IPS-18a (cell line): ENCODE measurements around the gene FRMPD4.

ENCODE experiments used
- H3K27ac ChIP-seq: one replicate; pipeline ENCODE4 v1.5.1; 2013; ENCODE audit warnings: low read length
- H3K27me3 ChIP-seq: one replicate; pipeline ENCODE4 v1.6.1; 2013; ENCODE audit warnings: mild to moderate bottlenecking, low read length; ENCODE audit not compliant: control insufficient read depth, insufficient read depth
- H3K36me3 ChIP-seq: one replicate; pipeline ENCODE4 v1.6.1; 2013; ENCODE audit warnings: low read depth, low read length; ENCODE audit not compliant: control insufficient read depth
- H3K4me1 ChIP-seq: one replicate; pipeline ENCODE4 v1.6.1; 2013; ENCODE audit warnings: low read depth, low read length; ENCODE audit not compliant: control insufficient read depth
- H3K4me3 ChIP-seq: one replicate; pipeline ENCODE4 v1.5.1; 2013; ENCODE audit warnings: low read length
- H3K9ac ChIP-seq: one replicate; pipeline ENCODE4 v1.6.1; 2013; ENCODE audit warnings: mild to moderate bottlenecking, low read length, moderate library complexity
- H3K9me3 ChIP-seq: one replicate; pipeline ENCODE4 v1.6.1; 2013; ENCODE audit warnings: low read depth, low read length; ENCODE audit not compliant: control insufficient read depth

FRMPD4 gene

DNA sequence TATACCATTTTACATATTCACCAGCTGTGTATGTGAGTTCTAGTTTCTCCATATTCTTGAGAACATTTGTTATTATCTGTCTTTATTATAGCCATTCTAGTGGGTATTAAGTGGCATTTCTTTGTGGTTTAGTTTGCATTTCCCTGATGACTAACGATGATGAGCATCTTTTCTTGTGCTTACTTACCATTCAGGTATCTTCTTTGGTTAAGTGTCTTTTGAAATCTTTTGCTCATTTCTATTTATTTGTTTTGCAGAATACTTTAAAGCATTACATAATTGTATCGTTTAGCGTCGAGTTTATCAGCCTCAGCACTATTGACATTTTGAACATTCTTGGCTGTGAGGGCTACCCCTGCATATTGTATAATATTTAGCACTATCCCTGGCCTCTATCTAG, 85.4 kb downstream of the FRMPD4 start:
- H3K4me1 ChIP-seq = no peaks in the 10 kb centered on the region
- H3K4me3 ChIP-seq = no peak overlapping the region
- no peak overlapping the region for H3K27ac ChIP-seq
- no peaks in the 10 kb centered on the region for H3K9me3 ChIP-seq
- no peaks in the 10 kb centered on the region for H3K27me3 ChIP-seq
- no peaks in the 10 kb centered on the region for H3K36me3 ChIP-seq
- H3K9ac ChIP-seq = no peak overlapping the region

DNA sequence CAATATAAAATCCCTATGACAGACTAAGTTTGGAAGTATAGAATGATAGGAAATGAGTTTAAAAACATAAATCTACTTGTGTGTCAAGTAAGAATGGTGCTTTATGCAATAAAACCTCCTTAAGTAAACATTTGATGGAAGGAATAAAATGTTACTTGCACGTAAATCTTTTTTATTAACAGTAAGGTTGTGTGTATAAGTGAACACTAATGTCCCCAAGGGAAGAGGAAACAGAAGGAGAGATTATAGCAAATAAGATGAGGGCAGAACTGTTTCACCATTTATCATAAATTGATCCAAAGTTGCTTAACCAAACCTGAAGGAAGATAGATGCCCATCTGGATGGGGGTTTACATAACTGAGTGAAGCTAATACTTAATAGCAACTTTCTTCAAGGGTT, 86.8 kb downstream of the FRMPD4 start:
- H3K9ac ChIP-seq = no peak overlapping the region
- no peak overlapping the region for H3K27ac ChIP-seq
- H3K27me3 ChIP-seq = no peaks in the 10 kb centered on the region
- H3K36me3 ChIP-seq = no peaks in the 10 kb centered on the region
- H3K9me3 ChIP-seq = no peaks in the 10 kb centered on the region
- H3K4me3 ChIP-seq = no peak overlapping the region
- H3K4me1 ChIP-seq = no peaks in the 10 kb centered on the region

DNA sequence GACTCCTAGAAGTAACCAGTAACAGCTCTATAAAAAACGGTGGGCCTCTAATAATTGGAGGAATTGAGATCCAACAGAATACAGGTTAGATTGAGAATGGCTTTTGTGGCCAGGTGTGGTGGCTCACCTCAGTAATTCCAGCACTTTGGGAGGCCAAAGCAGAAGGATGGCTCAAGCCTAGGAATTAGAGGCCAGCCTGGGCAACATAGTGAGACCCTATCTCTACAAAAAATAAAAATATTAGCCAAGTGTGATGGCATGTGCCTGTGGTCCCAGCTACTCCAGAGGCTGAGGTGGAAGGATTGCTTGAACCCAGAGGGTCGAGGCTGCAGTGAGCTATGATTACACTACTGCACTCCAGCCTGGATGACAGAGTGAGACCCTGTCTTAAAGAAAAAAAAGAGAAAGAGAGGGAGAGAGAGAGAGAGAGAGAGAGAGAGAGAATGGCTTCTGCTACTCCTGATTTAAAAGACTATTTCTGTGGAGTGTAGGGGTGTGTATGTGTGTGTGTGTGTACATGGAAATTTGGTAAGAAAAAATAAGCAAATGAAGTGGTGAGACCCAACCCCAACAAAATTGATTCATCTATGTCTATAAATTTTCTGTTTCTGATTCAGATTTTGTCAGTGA, 89.3 kb downstream of the FRMPD4 start:
- no peak overlapping the region for H3K4me3 ChIP-seq
- H3K27ac ChIP-seq = no peak overlapping the region
- no peaks in the 10 kb centered on the region for H3K27me3 ChIP-seq
- H3K9ac ChIP-seq = no peak overlapping the region
- no peaks in the 10 kb centered on the region for H3K4me1 ChIP-seq
- H3K9me3 ChIP-seq = no peaks in the 10 kb centered on the region
- no peaks in the 10 kb centered on the region for H3K36me3 ChIP-seq

DNA sequence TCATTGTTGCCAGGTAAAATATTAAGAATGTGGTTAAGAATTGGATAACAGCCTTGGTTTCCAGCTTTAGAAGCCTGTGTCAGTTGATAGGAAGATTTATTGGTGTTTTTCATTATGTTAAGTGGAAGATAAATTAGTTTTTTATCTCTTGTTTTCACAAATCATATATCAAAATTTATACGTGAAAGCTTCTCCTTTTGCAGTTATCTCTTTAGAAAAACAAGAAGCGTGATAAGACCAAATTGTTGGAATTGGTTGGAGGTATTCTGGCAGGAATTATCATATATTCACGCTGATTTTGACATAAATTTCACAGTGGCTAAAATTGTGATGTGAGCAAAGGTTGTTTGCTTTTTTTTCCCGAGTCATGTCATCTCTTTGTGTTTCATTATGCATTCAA, 90.6 kb downstream of the FRMPD4 start:
- Histone ChIP-seq H3K4me3 (no peak overlapping the region), H3K9me3 (no peaks in the 10 kb centered on the region), H3K27me3 (no peaks in the 10 kb centered on the region), H3K4me1 (no peaks in the 10 kb centered on the region), H3K9ac (no peak overlapping the region), H3K27ac (no peak overlapping the region), H3K36me3 (no peaks in the 10 kb centered on the region)

DNA sequence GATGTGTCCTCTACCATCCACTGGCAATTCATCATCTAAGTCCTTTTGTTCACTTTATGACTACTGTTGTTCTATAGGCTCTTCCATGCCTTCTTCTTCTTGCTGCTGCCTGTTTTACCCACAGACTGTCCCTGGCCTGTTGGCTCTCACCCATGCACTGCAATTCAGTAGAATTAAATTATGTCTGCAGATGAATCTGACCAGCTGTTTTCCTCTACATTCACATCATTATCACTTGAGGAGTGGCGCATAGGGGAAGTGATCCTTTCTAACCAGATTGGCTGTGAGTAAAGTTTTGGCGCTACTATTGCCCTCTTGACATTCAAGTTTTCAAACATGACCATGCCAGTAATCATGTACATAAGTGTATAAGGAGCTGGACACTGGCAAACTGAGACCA, 91.7 kb downstream of the FRMPD4 start:
- Histone ChIP-seq H3K4me1 (no peaks in the 10 kb centered on the region), H3K36me3 (no peaks in the 10 kb centered on the region), H3K27ac (no peak overlapping the region), H3K4me3 (no peak overlapping the region), H3K9ac (no peak overlapping the region), H3K9me3 (no peaks in the 10 kb centered on the region), H3K27me3 (no peaks in the 10 kb centered on the region)

DNA sequence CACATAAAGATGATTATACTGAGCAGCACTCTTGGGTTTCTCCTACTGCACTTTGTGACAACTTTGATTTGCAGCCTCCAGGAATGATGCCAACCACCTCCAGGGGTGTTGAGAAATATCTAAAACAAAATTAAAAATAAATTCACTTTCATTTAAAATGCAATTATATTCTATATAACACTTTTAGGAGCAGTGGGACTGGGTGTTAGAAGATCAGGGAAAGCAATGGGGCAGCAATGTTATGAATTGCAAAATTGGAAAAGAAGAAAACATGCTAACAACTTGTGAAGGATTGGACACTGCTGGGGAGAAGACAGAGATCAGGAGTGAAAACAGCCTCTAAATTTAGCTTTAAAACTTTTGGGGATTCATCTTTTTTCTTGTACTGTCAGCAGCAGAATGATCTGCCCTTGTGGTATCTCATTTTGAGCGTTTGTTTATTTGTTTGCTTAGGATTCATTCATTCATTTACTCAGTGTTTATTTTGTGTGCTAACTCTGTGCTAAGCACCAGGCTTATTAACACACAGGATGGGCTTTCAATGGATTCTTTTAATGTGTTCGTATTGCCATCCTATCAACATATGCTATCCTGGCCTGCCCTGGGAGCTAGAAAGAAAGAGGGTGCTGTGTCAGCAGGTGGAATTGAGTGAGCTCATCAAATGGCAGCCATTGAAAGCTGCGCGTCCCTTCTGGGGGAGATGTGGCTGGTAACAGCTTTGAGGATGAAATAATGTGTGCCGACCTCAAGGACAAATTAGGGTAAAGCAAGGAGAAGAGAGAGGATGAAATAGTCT, 96.5 kb downstream of the FRMPD4 start:
- no peaks in the 10 kb centered on the region for H3K27me3 ChIP-seq
- H3K36me3 ChIP-seq = no peaks in the 10 kb centered on the region
- no peak overlapping the region for H3K27ac ChIP-seq
- H3K4me1 ChIP-seq = no peaks in the 10 kb centered on the region
- H3K9me3 ChIP-seq = no peaks in the 10 kb centered on the region
- H3K9ac ChIP-seq = no peak overlapping the region
- H3K4me3 ChIP-seq = no peak overlapping the region

DNA sequence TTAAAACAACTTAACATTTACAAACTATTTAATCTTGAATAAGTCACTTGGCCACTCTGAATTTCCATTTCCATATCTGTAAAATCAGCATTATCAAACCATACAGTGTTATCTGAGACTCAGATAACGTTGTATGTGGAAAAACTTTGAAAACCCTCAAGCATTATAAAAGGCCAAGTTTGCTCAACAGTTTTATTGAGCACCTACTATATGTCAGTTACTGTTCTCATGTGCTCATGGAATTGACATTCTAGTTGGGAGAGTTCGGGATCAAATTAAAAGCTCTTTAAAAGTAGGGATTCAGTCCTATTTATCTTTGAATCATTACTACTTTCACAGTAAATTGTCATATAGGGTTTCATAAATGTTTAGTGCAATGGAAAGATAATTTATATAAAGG, 97.9 kb downstream of the FRMPD4 start:
- no peaks in the 10 kb centered on the region for H3K9me3 ChIP-seq
- no peak overlapping the region for H3K9ac ChIP-seq
- H3K27me3 ChIP-seq = no peaks in the 10 kb centered on the region
- H3K4me3 ChIP-seq = no peak overlapping the region
- H3K4me1 ChIP-seq = no peaks in the 10 kb centered on the region
- H3K27ac ChIP-seq = no peak overlapping the region
- no peaks in the 10 kb centered on the region for H3K36me3 ChIP-seq

DNA sequence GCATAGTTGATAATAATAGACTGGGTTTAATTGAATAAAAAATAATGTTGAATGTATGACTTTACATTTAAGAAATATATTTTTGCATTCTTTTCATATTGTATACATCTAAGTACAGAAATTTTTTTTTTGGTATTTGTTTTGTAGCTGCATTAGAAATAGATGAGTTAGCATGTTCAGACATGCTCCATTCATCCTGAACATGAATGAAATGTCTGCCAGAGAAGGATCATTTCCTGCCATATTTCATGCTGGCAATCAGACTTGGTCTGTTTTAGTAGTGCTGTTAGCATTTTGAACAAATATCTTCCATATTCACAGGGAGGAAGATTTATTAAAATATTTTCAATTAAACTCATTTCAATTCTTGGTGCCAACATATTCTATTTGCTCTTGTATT, 98.9 kb downstream of the FRMPD4 start:
- Histone ChIP-seq H3K4me3 (no peak overlapping the region), H3K36me3 (no peaks in the 10 kb centered on the region), H3K9me3 (no peaks in the 10 kb centered on the region), H3K27ac (no peak overlapping the region), H3K4me1 (no peaks in the 10 kb centered on the region), H3K27me3 (no peaks in the 10 kb centered on the region), H3K9ac (no peak overlapping the region)

DNA sequence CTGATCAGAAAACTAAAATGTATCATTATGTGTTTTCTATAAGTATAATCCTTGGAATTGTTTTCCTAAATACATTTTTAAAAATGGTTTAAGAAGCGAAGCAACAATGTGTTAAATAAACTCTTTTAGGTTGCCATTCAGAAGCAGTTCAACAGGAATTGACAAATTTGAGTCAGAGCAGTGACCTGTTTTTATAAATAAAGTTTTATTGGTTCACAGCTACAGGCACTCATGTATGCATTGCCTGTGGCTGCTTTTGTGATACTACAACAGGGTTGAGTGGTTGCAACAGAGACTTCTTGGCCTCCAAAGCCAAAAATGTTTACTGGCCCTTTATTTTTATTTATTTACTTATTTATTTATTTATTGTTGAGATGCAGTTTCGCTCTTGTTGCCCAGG, 99.5 kb downstream of the FRMPD4 start:
- H3K9me3 ChIP-seq = no peaks in the 10 kb centered on the region
- no peaks in the 10 kb centered on the region for H3K27me3 ChIP-seq
- no peaks in the 10 kb centered on the region for H3K4me1 ChIP-seq
- H3K9ac ChIP-seq = no peak overlapping the region
- no peak overlapping the region for H3K4me3 ChIP-seq
- no peaks in the 10 kb centered on the region for H3K36me3 ChIP-seq
- H3K27ac ChIP-seq = no peak overlapping the region

DNA sequence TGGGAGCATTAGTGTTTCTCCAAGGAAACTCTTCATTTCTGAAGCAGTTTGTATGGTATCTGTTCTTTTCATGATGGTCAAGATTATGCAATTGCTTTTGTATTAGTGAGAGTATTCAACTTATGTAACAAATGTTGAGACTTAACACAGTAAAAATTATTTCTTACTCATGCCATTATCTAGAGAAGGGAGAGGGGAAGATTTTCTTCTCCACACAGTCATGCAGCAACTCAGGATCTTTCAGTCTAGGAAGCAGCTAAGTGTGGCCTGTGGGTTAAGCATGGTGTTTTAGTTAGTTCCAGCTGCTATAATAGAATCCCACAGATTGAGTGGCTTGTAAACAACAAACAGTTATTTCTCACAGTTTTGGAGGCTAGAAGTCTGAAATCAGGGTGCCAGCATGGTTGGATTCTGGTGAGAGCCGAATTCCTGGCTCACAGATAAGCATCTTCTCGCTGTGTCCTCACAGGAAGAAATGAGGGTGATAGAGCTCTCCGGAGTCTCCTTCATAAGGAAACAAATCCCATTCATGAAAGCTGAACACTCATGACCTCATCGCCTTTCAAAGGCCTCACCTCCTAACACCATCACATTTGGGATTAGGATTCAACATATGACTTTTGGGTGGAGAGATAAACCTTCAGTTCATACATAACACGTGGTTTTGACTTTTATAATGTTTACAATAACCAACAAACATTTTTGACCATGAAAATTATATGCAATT, 101.2 kb downstream of the FRMPD4 start:
- no peaks in the 10 kb centered on the region for H3K9me3 ChIP-seq
- no peaks in the 10 kb centered on the region for H3K4me1 ChIP-seq
- no peaks in the 10 kb centered on the region for H3K27me3 ChIP-seq
- H3K36me3 ChIP-seq = no peaks in the 10 kb centered on the region
- no peak overlapping the region for H3K27ac ChIP-seq
- no peak overlapping the region for H3K9ac ChIP-seq
- no peak overlapping the region for H3K4me3 ChIP-seq

DNA sequence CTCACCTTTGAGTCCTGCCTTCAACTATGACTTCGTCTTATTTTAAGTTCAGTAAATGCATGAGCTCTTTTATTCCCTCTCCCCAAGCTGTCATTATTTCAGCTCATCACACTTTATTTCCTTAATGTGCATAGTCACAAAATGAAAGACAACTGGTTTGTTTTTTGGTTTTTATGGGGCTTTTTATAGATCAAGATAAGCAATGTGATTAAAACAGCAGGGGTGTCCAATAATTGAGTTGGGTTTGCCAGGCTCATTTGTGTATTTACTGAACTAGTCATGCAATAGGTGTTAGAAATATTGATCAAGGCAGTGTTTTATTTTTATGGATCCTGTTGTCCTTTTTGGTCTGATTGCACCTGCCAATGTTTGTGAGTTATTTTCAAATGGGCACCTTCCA, 102.2 kb downstream of the FRMPD4 start:
- no peaks in the 10 kb centered on the region for H3K36me3 ChIP-seq

More for the DNA sequence above, 102.2 kb downstream of the FRMPD4 start:
- Histone ChIP-seq H3K9ac (no peak overlapping the region), H3K4me1 (peaks cover under 1% of the 10 kb centered on the region), H3K4me3 (no peak overlapping the region), H3K9me3 (no peaks in the 10 kb centered on the region), H3K27me3 (no peaks in the 10 kb centered on the region), H3K27ac (no peak overlapping the region)
